SK-N-SH treated with all-trans-retinoic acid at 6 μM for 48 hours (cell line): ENCODE measurements around the gene NUDT2.
"Not testable (repeated sequence)": the region's sequence is repeated elsewhere in the genome, so short reads cannot be mapped to it uniquely, and the experiment has no call there.

ENCODE experiments used
- ARNTL ChIP-seq: fragments of 450-650 bp; formaldehyde crosslinking; IDR thresholded peaks from 2 replicates; pipeline ENCODE4 v1.5.0; 2020; ENCODE audit warnings: low read depth, mild to moderate bottlenecking, moderate library complexity, borderline replicate concordance
- BACH2 ChIP-seq: fragments of 250-450 bp; sonication (Bioruptor Pico); IDR thresholded peaks from 2 replicates; pipeline ENCODE4 v1.9.0; 2021; ENCODE audit warnings: mild to moderate bottlenecking, borderline replicate concordance
- CSDC2 ChIP-seq: fragments of 250-450 bp; sonication (Bioruptor Pico); IDR thresholded peaks from 2 replicates; pipeline ENCODE4 v1.5.0; 2020; ENCODE audit warnings: mild to moderate bottlenecking, moderate library complexity
- ISL1 ChIP-seq: fragments of 250-450 bp; sonication (Bioruptor Pico); IDR thresholded peaks from 2 replicates; pipeline ENCODE4 v2.1.2; 2022; ENCODE audit warnings: mild to moderate bottlenecking, moderate library complexity
- OSR1 ChIP-seq: fragments of 250-450 bp; sonication (Bioruptor Pico); IDR thresholded peaks from 2 replicates; pipeline ENCODE4 v1.8.0; 2022; ENCODE audit warnings: moderate library complexity, mild to moderate bottlenecking, inconsistent platforms
- PATZ1 ChIP-seq: fragments of 250-450 bp; sonication (Bioruptor Pico); IDR thresholded peaks from 2 replicates; pipeline ENCODE4 v1.8.0; 2020; ENCODE audit warnings: mild to moderate bottlenecking, moderate library complexity, borderline replicate concordance
- PPARA ChIP-seq: fragments of 250-450 bp; sonication (Bioruptor Pico); IDR thresholded peaks from 2 replicates; pipeline ENCODE4 v1.5.0; 2020; ENCODE audit warnings: mild to moderate bottlenecking, borderline replicate concordance
- TCF4 ChIP-seq: fragments of 250-450 bp; sonication (Bioruptor Pico); IDR thresholded peaks from 2 replicates; pipeline ENCODE4 v1.8.0; 2021; ENCODE audit warnings: mild to moderate bottlenecking, moderate library complexity, borderline replicate concordance
- TSHZ2 ChIP-seq: fragments of 250-450 bp; sonication (Bioruptor Pico); IDR thresholded peaks from 2 replicates; pipeline ENCODE4 v1.5.0; 2020; ENCODE audit warnings: mild to moderate bottlenecking, moderate library complexity
- ZFP3 ChIP-seq: fragments of 250-450 bp; sonication (Bioruptor Pico); IDR thresholded peaks from 2 replicates; pipeline ENCODE4 v1.5.0; 2020; ENCODE audit warnings: mild to moderate bottlenecking, moderate library complexity
- ZFP30 ChIP-seq: fragments of 450-650 bp; formaldehyde crosslinking; IDR thresholded peaks from 2 replicates; pipeline ENCODE4 v1.5.0; 2022; ENCODE audit warnings: mild to moderate bottlenecking, moderate library complexity
- ZNF8 ChIP-seq: fragments of 450-650 bp; formaldehyde crosslinking; IDR thresholded peaks from 2 replicates; pipeline ENCODE4 v1.5.0; 2020; ENCODE audit warnings: mild to moderate bottlenecking, moderate library complexity

GRCh38 chr9:34338079-34338478 is 8.7 kb downstream of the NUDT2 start:
- not testable (repeated sequence) for TF ChIP-seq OSR1 (CRISPR knock-in tag); PPARA (CRISPR knock-in tag); PATZ1 (CRISPR knock-in tag); ZFP30 (CRISPR knock-in tag); ZFP3; ZNF8 (CRISPR knock-in tag); TCF4 (CRISPR knock-in tag); BACH2 (CRISPR knock-in tag); ARNTL; ISL1 (CRISPR knock-in tag); TSHZ2 (CRISPR knock-in tag); CSDC2
